B cell (primary cell): Measurements from ENCODE around the gene SP3. TPM values are rescaled to one million over a fixed set of nuclear protein-coding genes. Genes with fewer than 3 reads are reported as not detected.

Experiments
- ATAC-seq: fragments of 200-7000 bp; cut with Tn5 transposase; one replicate; pipeline ENCODE4 v1.10.0; 2021; ENCODE audit warnings: low read depth, mild to moderate bottlenecking, moderate number of reproducible peaks, moderate library complexity
- CTCF ChIA-PET: fragments of 350-600 bp; sonication (Branson Sonifier 250); formaldehyde crosslinking; loops from one replicate; lab custom pipeline; 2021; ENCODE audit warnings: antibody characterized with exemption, inconsistent platforms; lab: Charles Lee
- POLR2A ChIA-PET: fragments of 350-600 bp; sonication (Branson Sonifier 250); formaldehyde crosslinking; loops from one replicate; lab custom pipeline; 2021; ENCODE audit warnings: antibody characterized with exemption; lab: Charles Lee
- DNase-seq: peaks from one replicate; pipeline ENCODE4 v3.0.0; 2013
- H2AFZ ChIP-seq: 2 replicates; pipeline ENCODE4 v1.6.1; 2012; ENCODE audit warnings: mild to moderate bottlenecking, low read depth, low read length; ENCODE audit not compliant: insufficient read depth, poor library complexity, severe bottlenecking
- H3K27ac ChIP-seq, 2 donors: 1 replicate in 1 of 2; 2 replicates in 1 of 2; pipeline ENCODE4 v1.5.1; 2012 to 2013; ENCODE audit warnings: low read length in 2 of 2, mild to moderate bottlenecking in 2 of 2, moderate library complexity in 1 of 2
- H3K27me3 ChIP-seq, 4 experiments: fragments of 200-600 bp in 1 of 4; sonication (generic) in 1 of 4; replicated peaks in 1 of 4; 1 replicate in 2 of 4; 2 replicates in 2 of 4; pipeline versions ENCODE4 v1.6.1 to v1.7.0; 2013 to 2016; ENCODE audit warnings: low read length in 3 of 4, mild to moderate bottlenecking in 2 of 4, mixed read lengths in 1 of 4, moderate library complexity in 1 of 4; ENCODE audit not compliant: insufficient read depth in 4 of 4, control insufficient read depth in 3 of 4; ENCODE audit errors: control extremely low read depth in 1 of 4
- H3K36me3 ChIP-seq, 2 experiments: replicated peaks in 1 of 2; 1 replicate in 1 of 2; 2 replicates in 1 of 2; pipeline versions ENCODE4 v1.6.1 to v1.7.1; 2013; ENCODE audit warnings: low read length in 1 of 2; ENCODE audit not compliant: insufficient read depth in 2 of 2, control insufficient read depth in 1 of 2; ENCODE audit errors: control extremely low read depth in 1 of 2, extremely low read depth in 1 of 2
- H3K4me1 ChIP-seq, 2 donors: fragments of 200-600 bp in 1 of 2; sonication (generic) in 1 of 2; 1 replicate in 1 of 2; 2 replicates in 1 of 2; pipeline versions ENCODE4 v1.5.1 to v1.6.1; 2013 to 2017; ENCODE audit warnings: low read length in 2 of 2; ENCODE audit not compliant: control insufficient read depth in 2 of 2, insufficient read depth in 2 of 2
- H3K4me2 ChIP-seq: replicated peaks from 2 replicates; pipeline ENCODE3; 2012; ENCODE audit warnings: mild to moderate bottlenecking, low read depth, low read length; ENCODE audit not compliant: poor library complexity, severe bottlenecking
- H3K4me3 ChIP-seq, 5 experiments: fragments of 200-600 bp in 1 of 5; sonication (generic) in 1 of 5; 1 replicate in 3 of 5; 2 replicates in 2 of 5; pipeline versions ENCODE4 v1.5.1 to v1.7.0; 2011 to 2016; ENCODE audit warnings: low read length in 4 of 5, mild to moderate bottlenecking in 4 of 5, low read depth in 2 of 5, control low read depth in 1 of 5, moderate library complexity in 1 of 5; ENCODE audit not compliant: insufficient read depth in 1 of 5; ENCODE audit errors: control extremely low read depth in 1 of 5, extremely low read depth in 1 of 5
- H3K79me2 ChIP-seq: fragments of 200-600 bp; sonication (generic); one replicate; pipeline ENCODE4 v1.6.0; 2016; ENCODE audit warnings: low read length; ENCODE audit not compliant: control insufficient read depth, insufficient read depth
- H3K9ac ChIP-seq: fragments of 200-600 bp; sonication (generic); 2 replicates; pipeline ENCODE4 v1.6.1; 2017; ENCODE audit warnings: mild to moderate bottlenecking, low read length, moderate library complexity
- H3K9me3 ChIP-seq, 3 donors: one replicate each; pipeline versions ENCODE4 v1.6.1 to v1.7.1; 2013; ENCODE audit warnings: low read length in 2 of 3; ENCODE audit not compliant: control insufficient read depth in 2 of 3, insufficient read depth in 1 of 3; ENCODE audit errors: control extremely low read depth in 1 of 3
- H4K20me1 ChIP-seq: 2 replicates; pipeline ENCODE4 v1.6.0; 2012; ENCODE audit warnings: mild to moderate bottlenecking, low read length; ENCODE audit not compliant: insufficient read depth, control insufficient read depth, poor library complexity, severe bottlenecking
- H3K27ac Mint-ChIP-seq: one replicate; pipeline ENCODE4 v1.8.0; 2021; ENCODE audit warnings: mixed read lengths
- H3K27me3 Mint-ChIP-seq: one replicate; pipeline ENCODE4 v1.8.0; 2021; ENCODE audit warnings: mixed read lengths
- H3K4me1 Mint-ChIP-seq: one replicate; pipeline ENCODE4 v1.8.0; 2021; ENCODE audit warnings: mixed read lengths
- H3K4me3 Mint-ChIP-seq: one replicate; pipeline ENCODE4 v1.8.0; 2021; ENCODE audit warnings: mixed read lengths
- H3K9me3 Mint-ChIP-seq: one replicate; pipeline ENCODE4 v1.8.0; 2022; ENCODE audit warnings: mixed read lengths; ENCODE audit not compliant: insufficient read depth
- EZH2 ChIP-seq: IDR thresholded peaks from 2 replicates; pipeline ENCODE4 v1.6.1; 2012; ENCODE audit warnings: borderline replicate concordance, low read depth, mild to moderate bottlenecking, moderate library complexity, low read length; ENCODE audit not compliant: insufficient read depth, poor library complexity, severe bottlenecking
- WGBS: methylation state at CpG from one replicate; pipeline ENCODE4 v1.1.5; 2013; ENCODE audit warnings: missing lambda C conversion rate; ENCODE audit not compliant: insufficient coverage; 5-methylcytosine and 5-hydroxymethylcytosine counted together
- intact Hi-C: fragments of 100-400 bp; cut with micrococcal nuclease; formaldehyde crosslinking; loops from one replicate; pipeline ENCODE4 v1.10.0; 2022
- polyA plus RNA-seq: library from polyadenylated mRNA; depleted of rRNA; stranded (reverse); fragments of >200 nt; gene quantifications from 2 replicates; pipeline ENCODE4 v1.2.3, GENCODE V29; 2012
- total RNA-seq, 2 donors: library from RNA; stranded (reverse); fragments of 120-200 nt in 1 of 2; gene quantifications; 1 replicate in 1 of 2; 2 replicates in 1 of 2; pipeline versions ENCODE4 v1.2.3 to v1.2.4, GENCODE V29; 2013 to 2022
- TF ChIP-seq, protein P1 (sequence below): fragments of 200-600 bp; IDR thresholded peaks from one replicate; pipeline ENCODE4 v1.8.0; 2022; ENCODE audit warnings: antibody characterized with exemption, mild to moderate bottlenecking

The SP3 gene
- total and polyA plus RNA-seq, 2 donors (not counting 1 experiment from before 2014, with no cell fraction given), result 31.9 to 152 TPM

GRCh38 chr2:173956454-173956853, 8.7 kb downstream of the SP3 start:
- CTCF ChIA-PET, result interaction anchor here (0.7 to 1.7 kb wide), 3 partner anchors 16 to 84 kb away, joined by 3 read pairs; no protein-coding TSS in a partner anchor

GRCh38 chr2:173955867-173956266, 9.3 kb downstream of the SP3 start:
- Mint-ChIP-seq H3K9me3 (no peaks in the 10 kb centered on the region), H3K27me3 (no peaks in the 10 kb centered on the region), H3K4me1 (peaks cover 78% of the 10 kb centered on the region), H3K27ac (no peak overlapping the region), H3K4me3 (peak overlapping the region; percentile 15)
- H3K79me2 ChIP-seq, result peaks cover 100% of the 10 kb centered on the region
- ATAC-seq (no peak), DNase-seq (no peak)
- TF ChIP-seq, protein P1, sequence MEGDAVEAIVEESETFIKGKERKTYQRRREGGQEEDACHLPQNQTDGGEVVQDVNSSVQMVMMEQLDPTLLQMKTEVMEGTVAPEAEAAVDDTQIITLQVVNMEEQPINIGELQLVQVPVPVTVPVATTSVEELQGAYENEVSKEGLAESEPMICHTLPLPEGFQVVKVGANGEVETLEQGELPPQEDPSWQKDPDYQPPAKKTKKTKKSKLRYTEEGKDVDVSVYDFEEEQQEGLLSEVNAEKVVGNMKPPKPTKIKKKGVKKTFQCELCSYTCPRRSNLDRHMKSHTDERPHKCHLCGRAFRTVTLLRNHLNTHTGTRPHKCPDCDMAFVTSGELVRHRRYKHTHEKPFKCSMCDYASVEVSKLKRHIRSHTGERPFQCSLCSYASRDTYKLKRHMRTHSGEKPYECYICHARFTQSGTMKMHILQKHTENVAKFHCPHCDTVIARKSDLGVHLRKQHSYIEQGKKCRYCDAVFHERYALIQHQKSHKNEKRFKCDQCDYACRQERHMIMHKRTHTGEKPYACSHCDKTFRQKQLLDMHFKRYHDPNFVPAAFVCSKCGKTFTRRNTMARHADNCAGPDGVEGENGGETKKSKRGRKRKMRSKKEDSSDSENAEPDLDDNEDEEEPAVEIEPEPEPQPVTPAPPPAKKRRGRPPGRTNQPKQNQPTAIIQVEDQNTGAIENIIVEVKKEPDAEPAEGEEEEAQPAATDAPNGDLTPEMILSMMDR, result no peak
- H3K27ac ChIP-seq, result peak overlapping the region in 1 of 2 donors; percentile 18
- ChIA-PET POLR2A (no interaction called here), CTCF (interaction anchor here (1.2 to 1.7 kb wide), 2 partner anchors 16 to 72 kb away, joined by 3 read pairs; no protein-coding TSS in a partner anchor)
- H3K9me3 ChIP-seq, result no peaks in the 10 kb centered on the region
- H3K4me3 ChIP-seq, result no peak overlapping the region
- intact Hi-C loops, result loop anchor here (2.0 kb wide), 1 partner anchor 15 kb away; no protein-coding TSS in a partner anchor
- peaks cover 0 to 64% of the 10 kb centered on the region in 2 experiments for H3K36me3 ChIP-seq
- 100% methylated on average over 1 of the region's 2 CpGs for WGBS
- H3K9ac ChIP-seq, result no peak overlapping the region
- H3K27me3 ChIP-seq, result no peaks in the 10 kb centered on the region
- H3K4me2 ChIP-seq, result no peak overlapping the region
- H4K20me1 ChIP-seq, result peaks cover 69% of the 10 kb centered on the region
- peaks cover 14 to 52% of the 10 kb centered on the region in 2 donors for H3K4me1 ChIP-seq
- H2AFZ ChIP-seq, result no peak overlapping the region

More at GRCh38 chr2:173956454-173956853, 8.7 kb downstream of the SP3 start:
- H3K27ac ChIP-seq, result peak overlapping the region in 1 of 2 donors; percentile 18
- ATAC-seq (no peak), DNase-seq (no peak)
- peak overlapping the region; percentile 11 for H3K4me2 ChIP-seq
- peaks cover 63% of the 10 kb centered on the region for H4K20me1 ChIP-seq
- peaks cover 0 to 5% (median 3%) of the 10 kb centered on the region in 3 donors for H3K9me3 ChIP-seq
- no peak overlapping the region for H2AFZ ChIP-seq
- H3K27me3 Mint-ChIP-seq, result no peaks in the 10 kb centered on the region
- H3K9me3 Mint-ChIP-seq, result no peaks in the 10 kb centered on the region
- no peaks in the 10 kb centered on the region for H3K27me3 ChIP-seq
- peak overlapping the region; percentile 18 for H3K4me3 Mint-ChIP-seq
- TF ChIP-seq EZH2, result no peak
- TF ChIP-seq, protein P1, result no peak
- peaks cover 0 to 70% of the 10 kb centered on the region in 2 experiments for H3K36me3 ChIP-seq
- H3K27ac Mint-ChIP-seq, result no peak overlapping the region
- H3K79me2 ChIP-seq, result peaks cover 100% of the 10 kb centered on the region
- no peak overlapping the region for H3K9ac ChIP-seq
- POLR2A ChIA-PET, result no interaction called here
- no CpG with 5 or more reads among the region's 3 CpGs for whole genome bisulfite sequencing
- no peak overlapping the region for H3K4me3 ChIP-seq
- intact Hi-C loops, result no loop called here
- peaks cover 81% of the 10 kb centered on the region for H3K4me1 Mint-ChIP-seq
- H3K4me1 ChIP-seq, result peaks cover 20 to 55% of the 10 kb centered on the region in 2 donors
